CD4-positive, alpha-beta T cell (primary cell): ENCODE measurements around the gene ABCA13. TPM values are rescaled to one million over a fixed set of nuclear protein-coding genes. Genes with fewer than 3 reads are reported as not detected.

ENCODE experiments used
- ATAC-seq: fragments of 200-7000 bp; cut with Tn5 transposase; one replicate; pipeline ENCODE4 v1.10.0; 2022; ENCODE audit warnings: mild to moderate bottlenecking; ENCODE audit not compliant: poor library complexity
- CTCF ChIA-PET: fragments of 350-600 bp; sonication (Branson Sonifier 250); formaldehyde crosslinking; loops from one replicate; lab custom pipeline; 2021; ENCODE audit warnings: antibody characterized with exemption, inconsistent platforms; lab: Charles Lee
- POLR2A ChIA-PET: fragments of 350-600 bp; sonication (Branson Sonifier 250); formaldehyde crosslinking; loops from one replicate; lab custom pipeline; 2021; ENCODE audit warnings: antibody characterized with exemption, inconsistent platforms; lab: Charles Lee
- DNase-seq, 14 experiments: peaks; one replicate each; pipeline ENCODE4 v3.0.0-alpha.2; 2013 to 2020; ENCODE audit warnings: mixed read lengths in 2 of 14
- H3K27ac ChIP-seq, 2 donors: one replicate each; pipeline versions ENCODE4 v1.5.1 to v1.7.0; 2013; ENCODE audit warnings: low read length in 2 of 2, low read depth in 1 of 2, mild to moderate bottlenecking in 1 of 2
- H3K27me3 ChIP-seq, 2 experiments: 1 replicate in 1 of 2; 2 replicates in 1 of 2; pipeline versions ENCODE4 v1.6.1 to v1.7.0; 2013; ENCODE audit warnings: low read length in 2 of 2, control low read depth in 1 of 2, mild to moderate bottlenecking in 1 of 2, moderate library complexity in 1 of 2; ENCODE audit not compliant: insufficient read depth in 2 of 2, control insufficient read depth in 1 of 2
- H3K36me3 ChIP-seq: one replicate; pipeline ENCODE4 v1.6.1; 2013; ENCODE audit warnings: low read length, control low read depth; ENCODE audit not compliant: insufficient read depth
- H3K4me1 ChIP-seq: one replicate; pipeline ENCODE4 v1.6.1; 2013; ENCODE audit warnings: low read length, control low read depth; ENCODE audit not compliant: insufficient read depth
- H3K4me3 ChIP-seq: one replicate; pipeline ENCODE4 v1.5.1; 2013; ENCODE audit warnings: mild to moderate bottlenecking, low read length, moderate library complexity
- H3K9me3 ChIP-seq, 2 experiments: 1 replicate in 1 of 2; 2 replicates in 1 of 2; pipeline versions ENCODE4 v1.6.1 to v1.7.0; 2013; ENCODE audit warnings: low read length in 2 of 2, mild to moderate bottlenecking in 2 of 2, control low read depth in 1 of 2, moderate library complexity in 1 of 2; ENCODE audit not compliant: control insufficient read depth in 1 of 2, insufficient read depth in 1 of 2
- H3K27ac Mint-ChIP-seq: one replicate; pipeline ENCODE4 v1.8.0; 2020; ENCODE audit warnings: mixed read lengths
- H3K27me3 Mint-ChIP-seq: one replicate; pipeline ENCODE4 v1.8.0; 2021; ENCODE audit warnings: mixed read lengths
- H3K36me3 Mint-ChIP-seq: one replicate; pipeline ENCODE4 v1.8.0; 2021; ENCODE audit warnings: low read depth, mixed read lengths
- H3K4me1 Mint-ChIP-seq: one replicate; pipeline ENCODE4 v1.8.0; 2021; ENCODE audit warnings: low read depth, mixed read lengths
- H3K4me3 Mint-ChIP-seq: one replicate; pipeline ENCODE4 v1.8.0; 2020; ENCODE audit warnings: mild to moderate bottlenecking, mixed read lengths
- H3K9me3 Mint-ChIP-seq: one replicate; pipeline ENCODE4 v1.8.0; 2020; ENCODE audit warnings: mixed read lengths
- CTCF ChIP-seq: fragments of 200-600 bp; IDR thresholded peaks from one replicate; pipeline ENCODE4 v1.8.0; 2022; ENCODE audit warnings: antibody characterized with exemption, mild to moderate bottlenecking
- intact Hi-C, 2 experiments: fragments of 100-400 bp; cut with DNase I in 1 of 2; cut with micrococcal nuclease in 1 of 2; formaldehyde crosslinking; loops; one replicate each; pipeline versions ENCODE4 v1.15.1 to v1.9.0; 2023 to 2025; cut with DNase I, micrococcal nuclease
- total RNA-seq, 174 experiments: library from RNA in 2 of 174; stranded (reverse) in 2 of 174; gene quantifications; one replicate each; pipeline ENCODE4 v1.2.3 and lab custom pipeline; 2021 to 2026

The ABCA13 gene
- total RNA-seq, 2 experiments from 2014 or later: not detected

GRCh38 chr7:48309720-48310119, 138.5 kb downstream of the ABCA13 start:
- intact Hi-C loops: no loop called here
- Histone ChIP-seq H3K27ac (no peak overlapping the region), H3K9me3 (no peaks in the 10 kb centered on the region), H3K36me3 (no peaks in the 10 kb centered on the region), H3K4me3 (no peak overlapping the region), H3K27me3 (peaks cover 0 to 3% of the 10 kb centered on the region in 2 experiments), H3K4me1 (no peaks in the 10 kb centered on the region)
- ChIA-PET CTCF (no interaction called here), POLR2A (no interaction called here)
- H3K27ac Mint-ChIP-seq: no peak overlapping the region
- no peak for TF ChIP-seq CTCF
- H3K36me3 Mint-ChIP-seq: no peaks in the 10 kb centered on the region
- no peaks in the 10 kb centered on the region for H3K27me3 Mint-ChIP-seq
- ATAC-seq (no peak), DNase-seq (no peak)
- H3K4me3 Mint-ChIP-seq: no peak overlapping the region
- H3K9me3 Mint-ChIP-seq: no peaks in the 10 kb centered on the region
- no peaks in the 10 kb centered on the region for H3K4me1 Mint-ChIP-seq

- ATAC-seq: no peak
- no peaks in the 10 kb centered on the region for H3K4me1 Mint-ChIP-seq
- H3K27me3 ChIP-seq: no peaks in the 10 kb centered on the region
- H3K36me3 Mint-ChIP-seq: no peaks in the 10 kb centered on the region
- no peak overlapping the region for H3K4me3 ChIP-seq
- H3K27ac Mint-ChIP-seq: no peak overlapping the region
- H3K9me3 Mint-ChIP-seq: no peaks in the 10 kb centered on the region
- no peaks in the 10 kb centered on the region for H3K27me3 Mint-ChIP-seq
- H3K4me3 Mint-ChIP-seq: no peak overlapping the region
- ChIA-PET POLR2A (no interaction called here), CTCF (no interaction called here)
- no peaks in the 10 kb centered on the region for H3K9me3 ChIP-seq
- no peak for DNase-seq
- no peak overlapping the region for H3K27ac ChIP-seq
- intact Hi-C loops: no loop called here
- no peaks in the 10 kb centered on the region for H3K4me1 ChIP-seq
- no peaks in the 10 kb centered on the region for H3K36me3 ChIP-seq
- TF ChIP-seq CTCF: no peak
Measured at GRCh38 chr7:48311464-48312100, 140.3 kb downstream of the ABCA13 start.

GRCh38 chr7:48312151-48312550, 140.9 kb downstream of the ABCA13 start:
- H3K4me3 ChIP-seq: no peak overlapping the region
- ATAC-seq: no peak

More at GRCh38 chr7:48312151-48312550, 140.9 kb downstream of the ABCA13 start:
- intact Hi-C loops: no loop called here
- ChIA-PET POLR2A (no interaction called here), CTCF (no interaction called here)
- no peak for DNase-seq
- H3K9me3 Mint-ChIP-seq: no peaks in the 10 kb centered on the region
- no peaks in the 10 kb centered on the region for H3K36me3 ChIP-seq
- no peak overlapping the region for H3K4me3 Mint-ChIP-seq
- H3K36me3 Mint-ChIP-seq: no peaks in the 10 kb centered on the region
- no peaks in the 10 kb centered on the region for H3K4me1 ChIP-seq
- H3K27me3 ChIP-seq: no peaks in the 10 kb centered on the region
- H3K27ac ChIP-seq: no peak overlapping the region
- H3K9me3 ChIP-seq: no peaks in the 10 kb centered on the region
- TF ChIP-seq CTCF: no peak
- H3K4me1 Mint-ChIP-seq: no peaks in the 10 kb centered on the region
- H3K27me3 Mint-ChIP-seq: no peaks in the 10 kb centered on the region
- H3K27ac Mint-ChIP-seq: no peak overlapping the region
